OCI-LY7 (cell line): ENCODE measurements around the gene SRSF4. TPM values are rescaled to one million over a fixed set of nuclear protein-coding genes. Genes with fewer than 3 reads are reported as not detected.

Source experiments
- BruUV-seq: library from RNA; stranded (reverse); fragments of 400-500 nt; replicated peaks from 2 replicates; lab custom pipeline; 2021; lab: Mats Ljungman, UMichigan
- CTCF ChIA-PET: fragments of 300-600 bp; sonication (Branson Sonifier 250); formaldehyde crosslinking; loops from one replicate; lab custom pipeline; 2022; ENCODE audit warnings: antibody characterized with exemption; ENCODE audit not compliant: unreplicated experiment; lab: Charles Lee
- POLR2A ChIA-PET: fragments of 300-600 bp; sonication (Branson Sonifier 250); formaldehyde crosslinking; loops from one replicate; lab custom pipeline; 2022; ENCODE audit warnings: antibody characterized with exemption; lab: Charles Lee
- DNase-seq: peaks from one replicate; pipeline ENCODE4 v3.0.0-alpha.2; 2015; ENCODE audit warnings: low spot score
- H2AFZ ChIP-seq: fragments of 200-600 bp; sonication (generic), shearing (Covaris generic); 2 replicates; pipeline ENCODE4 v1.6.1; 2014; ENCODE audit warnings: mild to moderate bottlenecking, antibody characterized with exemption, low read length, moderate library complexity
- H3K27ac ChIP-seq: fragments of 200-600 bp; sonication (generic); 2 replicates; pipeline ENCODE4 v1.5.1; 2014; ENCODE audit warnings: mixed run types, low read depth, mild to moderate bottlenecking, moderate library complexity, low read length, inconsistent platforms; ENCODE audit not compliant: poor library complexity, severe bottlenecking
- H3K36me3 ChIP-seq: fragments of 200-600 bp; sonication (generic); 2 replicates; pipeline ENCODE4 v1.6.1; 2014; ENCODE audit warnings: mild to moderate bottlenecking, antibody characterized with exemption, low read length, moderate library complexity, mixed read lengths; ENCODE audit not compliant: insufficient read depth
- H3K4me1 ChIP-seq: fragments of 200-600 bp; sonication (generic); 2 replicates; pipeline ENCODE4 v1.5.1; 2014; ENCODE audit warnings: mild to moderate bottlenecking, low read length; ENCODE audit not compliant: insufficient read depth, poor library complexity, severe bottlenecking
- H3K4me2 ChIP-seq: fragments of 200-600 bp; sonication (generic); 2 replicates; pipeline ENCODE4 v1.6.1; 2014; ENCODE audit warnings: mild to moderate bottlenecking, low read length
- H3K4me3 ChIP-seq: fragments of 200-600 bp; sonication (generic); 2 replicates; pipeline ENCODE4 v1.5.1; 2014; ENCODE audit warnings: mild to moderate bottlenecking, low read depth, low read length; ENCODE audit not compliant: poor library complexity, severe bottlenecking
- H3K79me2 ChIP-seq: fragments of 200-600 bp; sonication (generic); 2 replicates; pipeline ENCODE4 v1.6.1; 2016; ENCODE audit warnings: low read depth, mild to moderate bottlenecking, low read length, moderate library complexity, mixed read lengths; ENCODE audit not compliant: insufficient read depth
- H3K9me2 ChIP-seq: fragments of 200-600 bp; sonication (generic); 2 replicates; pipeline ENCODE4 v1.6.1; 2016; ENCODE audit warnings: mild to moderate bottlenecking, low read length, mixed read lengths; ENCODE audit not compliant: insufficient read depth
- H3K9me3 ChIP-seq: fragments of 200-600 bp; sonication (generic); 2 replicates; pipeline ENCODE4 v1.6.1; 2014; ENCODE audit warnings: mild to moderate bottlenecking, mixed run types, low read length, mixed read lengths
- H4K20me1 ChIP-seq: fragments of 200-600 bp; sonication (generic); 2 replicates; pipeline ENCODE4 v1.6.1; 2014; ENCODE audit warnings: mild to moderate bottlenecking, antibody characterized with exemption, low read length, moderate library complexity, mixed read lengths; ENCODE audit not compliant: insufficient read depth
- EZH2phosphoT487 ChIP-seq: fragments of 200-600 bp; sonication (generic); IDR thresholded peaks from 2 replicates; pipeline ENCODE4 v1.6.1; 2018; ENCODE audit warnings: low read depth, borderline replicate concordance, mild to moderate bottlenecking, mixed run types, antibody characterized with exemption, low read length, moderate library complexity, mixed read lengths
- intact Hi-C: fragments of 100-400 bp; cut with micrococcal nuclease; formaldehyde crosslinking; loops from one replicate; pipeline ENCODE4 v1.10.0; 2022; ENCODE audit not compliant: unreplicated experiment
- total RNA-seq, 2 experiments: library from RNA; depleted of rRNA in 1 of 2; stranded (reverse); fragments of >200 nt in 1 of 2; shearing (Covaris generic) in 1 of 2; gene quantifications; 2 replicates each; pipeline ENCODE4 v1.2.3, GENCODE V29; 2014 to 2022
- TF ChIP-seq, protein P1 (sequence below): fragments of 200-600 bp; sonication (generic); conservative IDR thresholded peaks from 2 replicates; pipeline ENCODE4 v1.5.1; 2014; ENCODE audit warnings: mild to moderate bottlenecking, antibody characterized with exemption, low read length, moderate library complexity, mixed read lengths

SRSF4 gene
- total RNA-seq, 2 experiments from 2014 or later, result 52.8 to 122 TPM

GRCh38 chr1:29171089-29171488 is 10.6 kb downstream of the SRSF4 start:
- ChIA-PET POLR2A (interaction anchor here (1.0 to 2.6 kb wide), 2 partner anchors 9 to 10 kb away, joined by 3 to 11 read pairs; partner anchors contain the start of gene SRSF4), CTCF (no interaction called here)
- H2AFZ ChIP-seq, result no peak overlapping the region
- BruUV-seq, result no TSS peak
- no peak for TF ChIP-seq EZH2phosphoT487
- TF ChIP-seq, protein P1, sequence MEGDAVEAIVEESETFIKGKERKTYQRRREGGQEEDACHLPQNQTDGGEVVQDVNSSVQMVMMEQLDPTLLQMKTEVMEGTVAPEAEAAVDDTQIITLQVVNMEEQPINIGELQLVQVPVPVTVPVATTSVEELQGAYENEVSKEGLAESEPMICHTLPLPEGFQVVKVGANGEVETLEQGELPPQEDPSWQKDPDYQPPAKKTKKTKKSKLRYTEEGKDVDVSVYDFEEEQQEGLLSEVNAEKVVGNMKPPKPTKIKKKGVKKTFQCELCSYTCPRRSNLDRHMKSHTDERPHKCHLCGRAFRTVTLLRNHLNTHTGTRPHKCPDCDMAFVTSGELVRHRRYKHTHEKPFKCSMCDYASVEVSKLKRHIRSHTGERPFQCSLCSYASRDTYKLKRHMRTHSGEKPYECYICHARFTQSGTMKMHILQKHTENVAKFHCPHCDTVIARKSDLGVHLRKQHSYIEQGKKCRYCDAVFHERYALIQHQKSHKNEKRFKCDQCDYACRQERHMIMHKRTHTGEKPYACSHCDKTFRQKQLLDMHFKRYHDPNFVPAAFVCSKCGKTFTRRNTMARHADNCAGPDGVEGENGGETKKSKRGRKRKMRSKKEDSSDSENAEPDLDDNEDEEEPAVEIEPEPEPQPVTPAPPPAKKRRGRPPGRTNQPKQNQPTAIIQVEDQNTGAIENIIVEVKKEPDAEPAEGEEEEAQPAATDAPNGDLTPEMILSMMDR, result no peak
- peaks cover 91% of the 10 kb centered on the region for H3K36me3 ChIP-seq
- intact Hi-C loops, result no loop called here
- H3K4me2 ChIP-seq, result peak overlapping the region; percentile 1; the same call in 1 of the 2 replicates
- peaks cover 9% of the 10 kb centered on the region for H3K4me1 ChIP-seq
- H3K9me3 ChIP-seq, result peaks cover 3% of the 10 kb centered on the region; the same call in 1 of the 2 replicates
- no peak overlapping the region for H3K4me3 ChIP-seq
- peaks cover 41% of the 10 kb centered on the region for H4K20me1 ChIP-seq
- peaks cover 98% of the 10 kb centered on the region for H3K79me2 ChIP-seq
- H3K9me2 ChIP-seq, result no peaks in the 10 kb centered on the region
- DNase-seq, result no peak
- H3K27ac ChIP-seq, result no peak overlapping the region

DNA sequence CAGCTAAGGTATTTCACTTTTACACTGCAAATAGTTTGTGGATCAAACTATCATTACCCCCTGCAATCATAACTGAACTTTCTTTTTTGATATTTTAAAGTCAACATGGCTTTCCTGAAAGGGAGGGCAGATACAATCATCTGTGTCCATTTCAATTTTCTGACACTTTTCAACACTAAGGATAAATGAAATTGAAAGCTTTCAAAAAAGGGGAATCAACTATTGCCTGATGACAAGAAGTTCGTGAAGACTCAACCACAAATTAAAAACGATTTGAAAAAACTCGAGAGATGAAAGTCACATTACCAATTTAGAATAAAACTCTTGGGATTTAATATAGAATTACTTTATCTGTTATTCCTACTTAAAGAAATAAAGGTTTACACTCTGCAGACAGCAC is 11.7 kb downstream of the SRSF4 start:
- TF ChIP-seq, protein P1, result no peak
- no peak for TF ChIP-seq EZH2phosphoT487
- no peak overlapping the region for H2AFZ ChIP-seq
- no peaks in the 10 kb centered on the region for H3K9me2 ChIP-seq
- CTCF ChIA-PET, result no interaction called here
- BruUV-seq, result no TSS peak
- peaks cover 94% of the 10 kb centered on the region for H3K36me3 ChIP-seq
- POLR2A ChIA-PET, result interaction anchor here (0.6 to 2.6 kb wide), 3 partner anchors 8 to 11 kb away, joined by 3 to 11 read pairs (median 3); partner anchors contain the start of gene SRSF4
- peaks cover 9% of the 10 kb centered on the region for H3K4me1 ChIP-seq
- H3K4me3 ChIP-seq, result no peak overlapping the region
- no peak for DNase-seq
- H4K20me1 ChIP-seq, result peaks cover 41% of the 10 kb centered on the region
- peaks cover 91% of the 10 kb centered on the region for H3K79me2 ChIP-seq
- intact Hi-C loops, result no loop called here
- no peak overlapping the region for H3K27ac ChIP-seq
- H3K4me2 ChIP-seq, result no peak overlapping the region
- H3K9me3 ChIP-seq, result no peaks in the 10 kb centered on the region

GRCh38 chr1:29167904-29168303 is 13.8 kb downstream of the SRSF4 start:
- Histone ChIP-seq H3K4me1 (peaks cover 9% of the 10 kb centered on the region), H4K20me1 (peaks cover 57% of the 10 kb centered on the region), H3K27ac (no peak overlapping the region), H2AFZ (no peak overlapping the region), H3K4me2 (no peak overlapping the region), H3K9me2 (no peaks in the 10 kb centered on the region), H3K36me3 (peaks cover 99% of the 10 kb centered on the region), H3K9me3 (no peaks in the 10 kb centered on the region), H3K79me2 (peaks cover 91% of the 10 kb centered on the region), H3K4me3 (no peak overlapping the region)
- TF ChIP-seq EZH2phosphoT487, result no peak
- TF ChIP-seq, protein P1, result no peak
- ChIA-PET POLR2A (interaction anchor here (0.6 to 0.7 kb wide), 2 partner anchors 24 to 1310 kb away, joined by 3 read pairs; no protein-coding TSS in a partner anchor), CTCF (no interaction called here)
- intact Hi-C loops, result no loop called here
- BruUV-seq, result no TSS peak
- no peak for DNase-seq
